K562 (cell line): ENCODE data around the gene AKAP6. TPM values are rescaled to one million over a fixed set of nuclear protein-coding genes. Genes with fewer than 3 reads are reported as not detected.

ENCODE experiments used
- ATAC-seq: fragments of 200-7000 bp; cut with Tn5 transposase; 3 replicates; pipeline ENCODE4 v1.9.1; 2020; ENCODE audit warnings: moderate library complexity
- BruUV-seq: library from RNA; stranded (reverse); fragments of 400-500 nt; replicated peaks from 2 replicates; lab custom pipeline; 2021; lab: Mats Ljungman, UMichigan
- CTCF ChIA-PET: fragments of 300-600 bp; formaldehyde crosslinking; extraction: SDS; loops from one replicate; lab custom pipeline; 2021; ENCODE audit warnings: low intra/inter-chr PET ratio; lab: Yijun Ruan, JAX
- POLR2A ChIA-PET: fragments of 300-600, 350-650 bp; sonication (Branson Sonifier 250); formaldehyde crosslinking; extraction: SDS; loops from one replicate; lab custom pipeline; 2021; ENCODE audit warnings: antibody characterized with exemption, inconsistent platforms; lab: Yijun Ruan, JAX
- DNase-seq, 4 experiments: peaks; one replicate each; pipeline versions ENCODE4 v3.0.0 to v3.0.0-alpha.2; 2011 to 2018; ENCODE audit warnings: low spot score in 3 of 4, mixed read lengths in 3 of 4; ENCODE audit errors: extremely low read depth in 1 of 4
- FAIRE-seq: peaks from 2 replicates; lab custom pipeline; 2011; peaks lifted over from hg19 to GRCh38; lab: Jason Lieb, UNC
- H2AFZ ChIP-seq: 2 replicates; pipeline ENCODE4 v1.6.0; 2011; ENCODE audit warnings: low read depth, low read length, control low read depth, inconsistent platforms
- H3K27ac ChIP-seq: fragments of 200-600 bp; 3 replicates; pipeline ENCODE4 v1.8.0; 2011; ENCODE audit warnings: low read depth, mild to moderate bottlenecking, control low read depth, inconsistent platforms, low read length, moderate library complexity, mixed read lengths; ENCODE audit errors: extremely low read depth
- H3K27me3 ChIP-seq, 2 experiments: fragments of 300-600 bp in 1 of 2; 2 replicates in 1 of 2; 3 replicates in 1 of 2; pipeline versions ENCODE4 v1.6.0 to v1.8.0; 2011; ENCODE audit warnings: inconsistent platforms in 2 of 2, low read length in 2 of 2, mild to moderate bottlenecking in 1 of 2, mixed read lengths in 1 of 2, moderate library complexity in 1 of 2; ENCODE audit not compliant: control insufficient read depth in 2 of 2, insufficient read depth in 2 of 2
- H3K36me3 ChIP-seq: fragments of 300-600 bp; 3 replicates; pipeline ENCODE4 v1.8.0; 2011; ENCODE audit warnings: mild to moderate bottlenecking, low read length, inconsistent platforms; ENCODE audit not compliant: control insufficient read depth, insufficient read depth
- H3K4me1 ChIP-seq, 2 experiments: fragments of 200-600 bp in 1 of 2; replicated peaks in 1 of 2; 2 replicates in 1 of 2; 3 replicates in 1 of 2; pipeline versions ENCODE4 v1.5.1 to v1.8.0; 2011; ENCODE audit warnings: inconsistent platforms in 2 of 2, low read length in 2 of 2, mild to moderate bottlenecking in 1 of 2, mixed read lengths in 1 of 2, moderate library complexity in 1 of 2; ENCODE audit not compliant: control insufficient read depth in 2 of 2, insufficient read depth in 2 of 2
- H3K4me2 ChIP-seq: 2 replicates; pipeline ENCODE4 v1.6.1; 2011; ENCODE audit warnings: low read length, control low read depth, inconsistent platforms, mixed read lengths; ENCODE audit not compliant: insufficient read depth
- H3K4me3 ChIP-seq: fragments of 200-600 bp; sonication (generic), shearing (Covaris generic); 2 replicates; pipeline ENCODE4 v1.5.1; 2016; ENCODE audit warnings: control low read depth, inconsistent platforms
- H3K79me2 ChIP-seq: fragments of 200-600 bp; 3 replicates; pipeline ENCODE4 v1.8.0; 2011; ENCODE audit warnings: low read length, inconsistent platforms; ENCODE audit not compliant: control insufficient read depth, insufficient read depth
- H3K9ac ChIP-seq, 2 experiments: 2 replicates each; pipeline versions ENCODE4 v1.6.0 to v1.6.1; 2011; ENCODE audit warnings: low read depth in 2 of 2, low read length in 2 of 2, control low read depth in 1 of 2, inconsistent platforms in 1 of 2, mild to moderate bottlenecking in 1 of 2, mixed read lengths in 1 of 2; ENCODE audit not compliant: insufficient read depth in 1 of 2
- H3K9me1 ChIP-seq: one replicate; pipeline ENCODE4 v1.6.0; 2011; ENCODE audit warnings: inconsistent platforms, mild to moderate bottlenecking, low read length, moderate library complexity; ENCODE audit not compliant: control insufficient read depth, insufficient read depth
- H3K9me3 ChIP-seq: replicated peaks from 2 replicates; pipeline ENCODE4 v1.5.1; 2011; ENCODE audit warnings: low read depth, low read length, inconsistent platforms; ENCODE audit not compliant: control insufficient read depth, insufficient read depth
- H4K20me1 ChIP-seq: replicated peaks from 2 replicates; pipeline ENCODE4 v1.6.1; 2011; ENCODE audit warnings: low read length, inconsistent platforms, mixed read lengths; ENCODE audit not compliant: control insufficient read depth, insufficient read depth
- BRD9 ChIP-seq: fragments of 450-650 bp; IDR thresholded peaks from 2 replicates; pipeline ENCODE4 v1.6.1; 2018; ENCODE audit warnings: low read depth; ENCODE audit not compliant: partially characterized antibody
- CCNT2 ChIP-seq: IDR thresholded peaks from 2 replicates; pipeline ENCODE4 v1.6.1; 2011; ENCODE audit warnings: borderline replicate concordance, low read depth, mild to moderate bottlenecking, moderate library complexity, mixed read lengths, low read length; ENCODE audit not compliant: insufficient read length; ENCODE audit errors: extremely low read depth
- ETS2 ChIP-seq: IDR thresholded peaks from 2 replicates; pipeline ENCODE4 v1.6.1; 2016; ENCODE audit warnings: borderline replicate concordance, missing genetic modification characterization, mild to moderate bottlenecking, moderate library complexity, missing compliant biosample characterization; ENCODE audit not compliant: poor library complexity, severe bottlenecking
- JUN ChIP-seq, 2 experiments: sonication (generic) in 1 of 2; formaldehyde crosslinking in 1 of 2; IDR thresholded peaks; 2 replicates each; pipeline versions ENCODE4 v1.6.1 to v1.8.0; 2012 to 2022; ENCODE audit warnings: borderline replicate concordance in 2 of 2, mild to moderate bottlenecking in 2 of 2, improper control_type of control experiment in 1 of 2, low read depth in 1 of 2, low read length in 1 of 2, missing genetic modification reagents in 1 of 2
- KDM1A ChIP-seq, 2 experiments: fragments of 450-650 bp; IDR thresholded peaks; 2 replicates each; pipeline ENCODE4 v1.6.1; 2016; ENCODE audit warnings: mild to moderate bottlenecking in 2 of 2
- MAZ ChIP-seq, 2 experiments: fragments of 450-650 bp in 1 of 2; sonication (generic) in 1 of 2; formaldehyde crosslinking; IDR thresholded peaks in 1 of 2; conservative IDR thresholded peaks in 1 of 2; 2 replicates each; pipeline versions ENCODE4 v1.4.0 to v1.5.0; 2020; ENCODE audit warnings: mild to moderate bottlenecking in 1 of 2, missing genetic modification reagents in 1 of 2
- PYGO2 ChIP-seq: fragments of 450-650 bp; IDR thresholded peaks from 2 replicates; pipeline ENCODE4 v1.6.1; 2016; ENCODE audit warnings: mild to moderate bottlenecking, missing genetic modification characterization, moderate library complexity, missing compliant biosample characterization
- SMC3 ChIP-seq: conservative IDR thresholded peaks from 2 replicates; pipeline ENCODE4 v1.6.1; 2011; ENCODE audit warnings: low read depth, low read length, improper control_type of control experiment; ENCODE audit not compliant: insufficient read depth
- SNAPC5 ChIP-seq: fragments of 250-450 bp; sonication (Bioruptor Pico); IDR thresholded peaks from 2 replicates; pipeline ENCODE4 v1.8.0; 2021; ENCODE audit warnings: moderate library complexity, mild to moderate bottlenecking, inconsistent platforms
- TAF1 ChIP-seq: IDR thresholded peaks from 2 replicates; pipeline ENCODE4 v1.6.1; 2011; ENCODE audit warnings: mild to moderate bottlenecking, low read length, moderate library complexity; ENCODE audit not compliant: insufficient read depth, control insufficient read depth, severe bottlenecking; ENCODE audit errors: extremely low read depth
- TEAD2 ChIP-seq: fragments of 450-650 bp; IDR thresholded peaks from 2 replicates; pipeline ENCODE4 v1.6.1; 2016; ENCODE audit warnings: missing genetic modification characterization, control low read depth, missing compliant biosample characterization
- TFAP4 ChIP-seq: sonication (generic); formaldehyde crosslinking; IDR thresholded peaks from 2 replicates; pipeline ENCODE4 v1.8.0; 2022; ENCODE audit warnings: missing genetic modification reagents, mild to moderate bottlenecking, moderate library complexity, borderline replicate concordance
- THRAP3 ChIP-seq: fragments of 450-650 bp; IDR thresholded peaks from 2 replicates; pipeline ENCODE4 v1.6.1; 2016; ENCODE audit warnings: mild to moderate bottlenecking, inconsistent platforms, borderline replicate concordance
- TRIM24 ChIP-seq, 2 experiments: fragments of 450-650 bp; IDR thresholded peaks; 2 replicates each; pipeline ENCODE4 v1.6.1; 2016
- ZNF3 ChIP-seq: fragments of 250-450 bp; sonication (Bioruptor Pico); IDR thresholded peaks from 2 replicates; pipeline ENCODE4 v1.5.0; 2021; ENCODE audit warnings: mild to moderate bottlenecking, moderate library complexity
- ZNF639 ChIP-seq, 2 experiments: fragments of 200-800 bp in 1 of 2; sonication (Bioruptor generic) in 1 of 2; sonication (generic) in 1 of 2; formaldehyde crosslinking in 1 of 2; IDR thresholded peaks in 1 of 2; conservative IDR thresholded peaks in 1 of 2; 2 replicates each; pipeline versions ENCODE4 v1.5.0 to v1.6.1; 2016 to 2020; ENCODE audit warnings: missing compliant biosample characterization in 1 of 2, missing genetic modification characterization in 1 of 2, missing genetic modification reagents in 1 of 2
- ZNF655 ChIP-seq: fragments of 250-450 bp; sonication (Bioruptor Pico); IDR thresholded peaks from 2 replicates; pipeline ENCODE4 v1.5.0; 2021
- WGBS: fragments of 100-300 bp; shearing (Covaris generic); methylation state at CpG from one replicate; pipeline ENCODE4 v1.1.6; 2016; ENCODE audit warnings: low coverage, mixed read lengths; ENCODE audit not compliant: insufficient coverage; ENCODE audit errors: missing lambda C conversion rate; 5-methylcytosine and 5-hydroxymethylcytosine counted together
- in situ Hi-C: fragments of 300-500 bp; cut with MboI; formaldehyde crosslinking; loops from 4 replicates; pipeline ENCODE4 v1.15.0; 2018; ENCODE audit warnings: inconsistent platforms, mixed read lengths
- intact Hi-C: fragments of 100-400 bp; cut with micrococcal nuclease; formaldehyde crosslinking; loops from 2 replicates; pipeline ENCODE4 v1.14.2; 2022
- polyA plus RNA-seq, 8 experiments: library from polyadenylated mRNA; depleted of rRNA in 4 of 8; stranded (reverse) in 5 of 8; unstranded in 3 of 8; fragments of >200 nt; fragmentation: Nextera tagmentation in 2 of 8; fragmentation: Illumina TruSeq in 1 of 8; extraction: Ambion mirVana in 2 of 8; extraction: Trizol in 1 of 8; gene quantifications; 2 replicates each; pipeline versions ENCODE4 v1.2.1 to v1.2.3, GENCODE V29; 2011 to 2014; ENCODE audit warnings: inconsistent platforms in 1 of 8, missing spikeins in 1 of 8
- total RNA-seq, 7 experiments: library from RNA; depleted of rRNA in 6 of 7; stranded (reverse); fragments of >200 nt in 6 of 7; fragmentation: Illumina TruSeq in 2 of 7; extraction: Trizol in 2 of 7; gene quantifications; 2 replicates each; pipeline versions ENCODE4 v1.2.1 to v1.2.3, GENCODE V29; 2011 to 2021; ENCODE audit warnings: low replicate concordance in 1 of 7

The AKAP6 gene
- total and polyA plus RNA-seq, 9 of the 15 experiments (the other 6 are each of a cell fraction or from before 2014, with no cell fraction given): 0.03 to 1.7 (median 0.48) TPM

- TF ChIP-seq BRD9 (no peak), ZNF655 (CRISPR knock-in tag) (no peak), SNAPC5 (CRISPR knock-in tag) (no peak), TEAD2 (tag) (no peak), CCNT2 (no peak), PYGO2 (tag) (no peak), TAF1 (no peak)
These were observed 332.1 kb downstream of the AKAP6 start (continued) for GRCh38 chr14:32661216-32661615.

- Histone ChIP-seq H3K4me2 (no peak overlapping the region), H3K4me3 (no peak overlapping the region), H3K27ac (no peak overlapping the region), H3K36me3 (no peaks in the 10 kb centered on the region), H3K4me1 (no peaks in the 10 kb centered on the region), H2AFZ (no peak overlapping the region), H4K20me1 (no peaks in the 10 kb centered on the region), H3K9me3 (no peaks in the 10 kb centered on the region), H3K9me1 (no peaks in the 10 kb centered on the region), H3K9ac (no peak overlapping the region), H3K79me2 (no peaks in the 10 kb centered on the region), H3K27me3 (no peaks in the 10 kb centered on the region)
- no peak for DNase-seq
- CTCF ChIA-PET: no interaction called here
- POLR2A ChIA-PET: no interaction called here
- BruUV-seq: no TSS peak
- ATAC-seq: no peak
- in situ Hi-C loops (no loop called here), intact Hi-C loops (no loop called here)
- WGBS: 0% methylated on average over 1 of the region's 1 CpG
- no peak for FAIRE-seq
- TF ChIP-seq ZNF3: no peak
- no peak for TF ChIP-seq ZNF639 (CRISPR knock-in tag; conservative IDR thresholded peaks at IDR 0.05 in 1 of 2, IDR thresholded peaks at IDR 0.05 in 1 of 2)
- no peak for TF ChIP-seq KDM1A (IDR thresholded peaks at IDR 0.05)
- no peak for TF ChIP-seq JUN (IDR thresholded peaks at IDR 0.05; ENCODE audit: borderline replicate concordance, low read depth, low read length)
- no peak for TF ChIP-seq JUN (CRISPR knock-in tag; IDR thresholded peaks at IDR 0.05; ENCODE audit: borderline replicate concordance)
- no peak for TF ChIP-seq TFAP4 (CRISPR knock-in tag)
- no peak for TF ChIP-seq THRAP3
- TF ChIP-seq ETS2 (tag): no peak
- TF ChIP-seq SMC3: no peak
- TF ChIP-seq MAZ (CRISPR knock-in tag; conservative IDR thresholded peaks at IDR 0.05 in 1 of 2, IDR thresholded peaks at IDR 0.05 in 1 of 2): no peak
- no peak for TF ChIP-seq TRIM24 (IDR thresholded peaks at IDR 0.05)
These were observed 333.1 kb downstream of the AKAP6 start for GRCh38 chr14:32662211-32662610.
